ENCODE measurements around the gene TMEM33. TPM values are rescaled to one million over a fixed set of nuclear protein-coding genes. Genes with fewer than 3 reads are reported as not detected.

TMEM33 gene
- total RNA-seq, 4 donors from 2014 or later: 40.2 to 76.4 (median 43.1) TPM

DNA sequence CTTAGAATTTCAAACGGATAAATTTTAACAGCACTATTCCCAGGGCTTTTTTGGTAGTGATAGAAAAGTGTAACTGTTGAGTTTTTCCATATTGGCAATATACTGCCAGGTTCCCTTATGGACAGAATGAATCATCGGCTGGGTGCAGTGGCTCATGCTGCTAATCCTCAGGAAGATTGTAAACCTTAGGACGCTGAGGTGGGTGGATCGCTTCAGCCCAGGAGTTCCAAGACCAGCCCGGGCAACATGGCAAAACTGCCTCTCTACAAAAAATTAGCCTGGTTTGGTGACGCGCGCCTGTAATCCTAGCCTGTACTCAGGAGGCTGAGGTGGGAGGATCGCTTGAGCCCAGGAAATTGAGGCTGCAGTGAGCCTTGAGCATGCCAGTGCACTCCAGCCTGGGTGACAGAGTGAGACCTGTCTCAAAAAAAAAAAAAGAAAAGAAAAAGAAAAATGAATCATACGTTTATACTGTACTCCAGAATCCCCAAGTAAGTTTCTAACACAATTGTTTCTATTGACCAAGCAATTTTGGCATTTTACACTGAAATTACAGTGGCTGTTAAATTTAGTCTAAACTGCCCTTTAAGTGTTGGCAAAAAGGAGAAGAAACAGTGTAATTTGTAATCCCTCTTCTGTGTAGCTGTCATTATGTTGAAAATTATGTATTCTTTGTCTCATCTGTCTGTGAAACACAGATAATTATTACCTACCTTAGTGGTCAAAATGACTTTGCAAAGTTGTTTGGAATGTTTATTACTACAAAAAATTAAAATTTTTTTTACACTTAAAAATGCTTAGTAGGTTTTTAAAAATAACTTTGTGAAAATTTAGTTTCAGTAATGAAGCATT, 56.9 kb downstream of the TMEM33 start:
- Histone ChIP-seq H3K27me3 (no peaks in the 10 kb centered on the region), H3K4me1 (peaks cover 0 to 44% (median 16%) of the 10 kb centered on the region in 4 donors), H3K4me3 (no peak overlapping the region), H3K9me3 (no peaks in the 10 kb centered on the region), H3K27ac (no peak overlapping the region), H3K36me3 (peaks cover 0 to 3% (median 0%) of the 10 kb centered on the region in 3 donors)
- DNase-seq (ENCODE audit: low spot score in 2 of 2): no peak
- TF ChIP-seq, protein P1, sequence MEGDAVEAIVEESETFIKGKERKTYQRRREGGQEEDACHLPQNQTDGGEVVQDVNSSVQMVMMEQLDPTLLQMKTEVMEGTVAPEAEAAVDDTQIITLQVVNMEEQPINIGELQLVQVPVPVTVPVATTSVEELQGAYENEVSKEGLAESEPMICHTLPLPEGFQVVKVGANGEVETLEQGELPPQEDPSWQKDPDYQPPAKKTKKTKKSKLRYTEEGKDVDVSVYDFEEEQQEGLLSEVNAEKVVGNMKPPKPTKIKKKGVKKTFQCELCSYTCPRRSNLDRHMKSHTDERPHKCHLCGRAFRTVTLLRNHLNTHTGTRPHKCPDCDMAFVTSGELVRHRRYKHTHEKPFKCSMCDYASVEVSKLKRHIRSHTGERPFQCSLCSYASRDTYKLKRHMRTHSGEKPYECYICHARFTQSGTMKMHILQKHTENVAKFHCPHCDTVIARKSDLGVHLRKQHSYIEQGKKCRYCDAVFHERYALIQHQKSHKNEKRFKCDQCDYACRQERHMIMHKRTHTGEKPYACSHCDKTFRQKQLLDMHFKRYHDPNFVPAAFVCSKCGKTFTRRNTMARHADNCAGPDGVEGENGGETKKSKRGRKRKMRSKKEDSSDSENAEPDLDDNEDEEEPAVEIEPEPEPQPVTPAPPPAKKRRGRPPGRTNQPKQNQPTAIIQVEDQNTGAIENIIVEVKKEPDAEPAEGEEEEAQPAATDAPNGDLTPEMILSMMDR (IDR thresholded peaks at IDR 0.05): no peak
- TF ChIP-seq POLR2A (IDR thresholded peaks at IDR 0.05) (no peak), EP300 (IDR thresholded peaks at IDR 0.05) (no peak)
- WGBS, 2 donors: 86% methylated on average over 10 of the region's 10 CpGs

DNA sequence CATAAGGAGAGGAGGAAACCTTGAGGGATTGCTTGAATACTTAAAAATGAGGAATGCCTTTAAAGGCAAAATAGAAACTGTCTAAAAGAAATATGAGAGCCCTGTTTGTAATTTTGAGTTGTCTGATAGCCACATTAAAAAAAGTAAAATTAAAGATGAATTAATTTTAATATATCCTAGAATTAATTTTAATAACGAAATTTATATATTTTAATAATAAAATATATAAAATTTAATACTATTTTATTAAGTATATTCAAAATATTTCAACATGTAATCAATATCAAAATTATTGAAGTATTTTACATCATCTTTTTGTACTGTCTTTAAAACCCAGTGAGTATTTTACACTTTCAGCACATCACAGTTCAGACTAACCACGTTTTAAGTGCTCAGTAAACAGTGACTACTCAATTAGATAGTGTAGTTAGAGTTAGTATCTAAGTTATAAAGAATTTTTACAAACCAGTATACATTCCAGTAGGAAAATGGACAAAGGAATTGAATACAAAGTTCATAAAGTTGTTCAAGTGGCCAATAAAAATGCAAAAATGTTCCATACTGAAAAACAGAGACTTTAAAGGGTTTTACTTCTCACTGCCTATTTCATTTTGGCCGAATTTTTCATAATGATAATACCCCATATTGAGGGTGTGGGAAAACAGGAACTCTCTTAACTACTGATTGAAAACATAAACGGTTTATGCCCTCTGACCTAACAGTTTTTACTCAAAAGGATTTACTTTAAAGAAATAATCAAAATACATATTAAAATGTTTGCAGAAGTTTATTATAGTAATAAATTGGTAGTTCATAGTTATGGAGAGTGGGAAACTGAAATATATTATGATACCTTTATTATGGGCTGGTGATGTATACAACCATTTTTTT, 58.0 kb downstream of the TMEM33 start:
- 68 to 76% methylated on average over 4 of the region's 4 CpGs for WGBS, 2 donors

DNA sequence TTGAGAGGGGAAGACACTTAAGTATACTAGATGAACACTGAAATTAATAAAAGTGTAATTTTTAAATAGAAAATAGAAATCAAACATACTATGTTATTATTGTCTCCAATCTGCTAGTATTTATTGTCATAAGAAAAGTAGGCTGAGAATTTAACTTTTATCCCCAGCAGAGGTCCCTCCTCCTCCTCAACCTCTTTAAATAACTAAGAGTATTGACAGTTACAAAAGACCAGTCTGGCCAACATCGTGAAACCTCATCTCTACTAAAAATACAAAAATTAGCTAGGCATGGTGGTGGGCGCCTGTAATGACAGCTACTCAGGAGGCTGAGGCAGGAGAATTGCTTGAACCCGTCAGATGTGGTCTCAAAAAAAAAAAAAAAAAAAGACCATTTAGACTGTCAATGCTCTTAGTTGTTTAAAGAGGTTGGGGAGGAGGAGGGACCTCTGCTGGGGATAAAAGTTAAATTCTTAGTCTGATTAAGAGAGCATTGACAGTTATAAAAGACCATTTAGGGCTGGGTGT, 59.3 kb downstream of the TMEM33 start:
- no peak for DNase-seq (ENCODE audit: low spot score in 2 of 2)

More for the DNA sequence above, 58.0 kb downstream of the TMEM33 start:
- DNase-seq (ENCODE audit: low spot score in 2 of 2): no peak
- Histone ChIP-seq H3K4me1 (peaks cover 0 to 44% (median 16%) of the 10 kb centered on the region in 4 donors), H3K27ac (no peak overlapping the region), H3K27me3 (no peaks in the 10 kb centered on the region), H3K9me3 (no peaks in the 10 kb centered on the region), H3K36me3 (peaks cover 0 to 3% (median 0%) of the 10 kb centered on the region in 3 donors), H3K4me3 (no peak overlapping the region)
- TF ChIP-seq EP300 (IDR thresholded peaks at IDR 0.05) (no peak), POLR2A (IDR thresholded peaks at IDR 0.05) (no peak)
- TF ChIP-seq, protein P1 (IDR thresholded peaks at IDR 0.05): no peak

DNA sequence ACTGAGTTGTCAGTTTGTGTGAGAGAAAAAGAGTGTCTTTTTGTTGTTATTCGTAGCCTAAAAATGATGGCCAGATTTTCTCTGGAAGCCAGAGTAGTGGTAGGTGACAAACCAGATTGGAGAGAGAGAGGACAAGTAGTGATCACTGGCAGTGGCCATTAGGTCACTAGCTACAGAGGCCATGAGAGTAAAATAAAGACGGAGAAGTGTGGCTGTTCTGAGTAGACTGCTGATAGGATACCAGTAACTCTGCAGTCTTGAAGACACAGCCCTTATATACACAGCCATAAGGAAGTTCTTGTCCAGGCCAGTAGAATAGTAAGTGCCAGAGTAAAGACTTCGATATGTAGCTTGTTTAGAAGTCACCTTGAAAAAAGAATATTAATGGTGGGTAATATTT, 62.8 kb downstream of the TMEM33 start:
- Histone ChIP-seq H3K4me1 (peaks cover 0 to 20% (median 0%) of the 10 kb centered on the region in 4 donors), H3K4me3 (no peak overlapping the region), H3K27ac (no peak overlapping the region), H3K27me3 (no peaks in the 10 kb centered on the region), H3K36me3 (peaks cover 0 to 10% (median 0%) of the 10 kb centered on the region in 3 donors), H3K9me3 (no peaks in the 10 kb centered on the region)
- TF ChIP-seq, protein P1 (IDR thresholded peaks at IDR 0.05): no peak
- DNase-seq (ENCODE audit: low spot score in 2 of 2): no peak
- 90 to 95% methylated on average over 3 of the region's 3 CpGs for WGBS, 2 donors

More for the DNA sequence above, 59.3 kb downstream of the TMEM33 start:
- TF ChIP-seq POLR2A (IDR thresholded peaks at IDR 0.05): no peak
- 88 to 89% methylated on average over 3 of the region's 3 CpGs for WGBS, 2 donors
- H3K27ac ChIP-seq: no peak overlapping the region
- peaks cover 0 to 36% (median 15%) of the 10 kb centered on the region in 4 donors for H3K4me1 ChIP-seq
- H3K27me3 ChIP-seq: no peaks in the 10 kb centered on the region
- H3K4me3 ChIP-seq: no peak overlapping the region
- no peaks in the 10 kb centered on the region for H3K9me3 ChIP-seq
- peaks cover 0 to 3% (median 0%) of the 10 kb centered on the region in 3 donors for H3K36me3 ChIP-seq

DNA sequence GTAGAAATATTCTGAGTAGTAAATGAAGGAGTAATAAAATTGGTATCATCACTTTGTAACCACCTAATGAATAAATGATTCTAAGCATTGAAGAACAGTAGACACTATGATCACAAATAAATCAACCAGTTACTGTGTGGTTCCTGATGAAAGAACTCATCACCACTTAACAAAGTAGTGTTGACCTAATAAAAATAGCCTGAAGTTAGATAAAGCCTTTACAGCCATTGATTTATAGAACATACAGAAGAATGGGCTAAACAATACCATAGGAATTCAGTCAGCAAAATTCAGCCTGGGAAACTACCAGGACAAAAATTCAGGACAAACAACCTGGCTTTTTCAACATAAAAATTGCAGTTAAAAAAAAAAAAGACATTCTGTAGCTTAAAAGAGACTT, 64.1 kb downstream of the TMEM33 start:
- H3K4me3 ChIP-seq: no peak overlapping the region

More for the DNA sequence above, 64.1 kb downstream of the TMEM33 start:
- Histone ChIP-seq H3K27me3 (no peaks in the 10 kb centered on the region), H3K4me1 (peaks cover 0 to 12% (median 0%) of the 10 kb centered on the region in 4 donors), H3K9me3 (no peaks in the 10 kb centered on the region), H3K27ac (no peak overlapping the region), H3K36me3 (peaks cover 0 to 10% (median 0%) of the 10 kb centered on the region in 3 donors)
- no peak for DNase-seq (ENCODE audit: low spot score in 2 of 2)
- TF ChIP-seq, protein P1 (IDR thresholded peaks at IDR 0.05): no peak
- TF ChIP-seq POLR2A (IDR thresholded peaks at IDR 0.05) (no peak), EP300 (IDR thresholded peaks at IDR 0.05) (no peak)

Measured in tibial nerve (tissue), 4 donors.